GM12878 (cell line): Measurements from ENCODE around the gene COQ5.

Experiments
- KAT2A ChIP-seq: conservative IDR thresholded peaks from 2 replicates; pipeline ENCODE4 v1.6.1; 2011; ENCODE audit warnings: low read depth, low read length; ENCODE audit not compliant: control insufficient read depth
- MYC ChIP-seq: IDR thresholded peaks from 2 replicates; pipeline ENCODE4 v1.6.1; 2011; ENCODE audit warnings: mild to moderate bottlenecking, low read length, moderate library complexity, inconsistent platforms; ENCODE audit not compliant: insufficient read depth, insufficient replicate concordance, insufficient read length, severe bottlenecking
- NFIC ChIP-seq: IDR thresholded peaks from 2 replicates; pipeline ENCODE4 v1.6.1; 2012; ENCODE audit warnings: low read depth, mild to moderate bottlenecking, inconsistent platforms, low read length, moderate library complexity
- POLR2AphosphoS2 ChIP-seq: IDR thresholded peaks from 2 replicates; pipeline ENCODE4 v1.6.1; 2011; ENCODE audit warnings: low read depth, mild to moderate bottlenecking, low read length, improper control_type of control experiment, moderate library complexity
- RAD21 ChIP-seq: IDR thresholded peaks from 2 replicates; pipeline ENCODE4 v1.6.1; 2011; ENCODE audit warnings: mild to moderate bottlenecking, low read depth, low read length, moderate library complexity; ENCODE audit not compliant: insufficient read depth
- SIN3A ChIP-seq: IDR thresholded peaks from 2 replicates; pipeline ENCODE4 v1.6.1; 2012; ENCODE audit warnings: low read depth, low read length, improper control_type of control experiment
- TCF12 ChIP-seq: IDR thresholded peaks from 2 replicates; pipeline ENCODE4 v1.6.1; 2011; ENCODE audit warnings: low read depth, mild to moderate bottlenecking, low read length
- TF ChIP-seq, protein P1 (sequence below), 3 experiments: IDR thresholded peaks in 2 of 3; conservative IDR thresholded peaks in 1 of 3; 2 replicates each; pipeline ENCODE4 v1.5.1; 2011; ENCODE audit warnings: low read depth in 3 of 3, low read length in 3 of 3, mild to moderate bottlenecking in 3 of 3, control low read depth in 2 of 3, moderate library complexity in 2 of 3, inconsistent platforms in 1 of 3, mixed read lengths in 1 of 3; ENCODE audit not compliant: control insufficient read depth in 2 of 3, insufficient read depth in 1 of 3; ENCODE audit errors: extremely low read depth in 1 of 3

DNA sequence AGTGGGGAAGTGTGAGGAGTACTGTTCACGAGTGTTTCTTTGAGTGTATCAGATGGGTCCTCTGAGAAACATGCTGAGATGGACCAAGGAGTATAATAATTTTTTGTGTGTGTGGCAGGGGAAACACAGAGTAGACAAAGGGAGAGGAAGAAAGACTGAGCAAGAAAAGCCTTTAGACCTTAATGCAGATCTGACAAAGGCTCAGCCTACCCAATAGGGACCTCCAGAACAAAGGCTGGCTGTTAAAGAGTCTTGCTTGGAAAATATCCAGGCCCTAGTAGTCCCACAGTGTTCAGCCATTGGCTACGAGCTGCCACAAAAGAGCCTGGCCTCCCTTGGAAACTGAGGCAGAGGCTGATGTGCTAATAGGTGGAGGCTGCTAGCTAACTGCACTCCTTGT, 13.5 kb downstream of the COQ5 start:
- TF ChIP-seq POLR2AphosphoS2 (no peak), TCF12 (no peak), SIN3A (no peak), KAT2A (no peak), MYC (no peak), RAD21 (no peak), NFIC (no peak)
- TF ChIP-seq, protein P1, sequence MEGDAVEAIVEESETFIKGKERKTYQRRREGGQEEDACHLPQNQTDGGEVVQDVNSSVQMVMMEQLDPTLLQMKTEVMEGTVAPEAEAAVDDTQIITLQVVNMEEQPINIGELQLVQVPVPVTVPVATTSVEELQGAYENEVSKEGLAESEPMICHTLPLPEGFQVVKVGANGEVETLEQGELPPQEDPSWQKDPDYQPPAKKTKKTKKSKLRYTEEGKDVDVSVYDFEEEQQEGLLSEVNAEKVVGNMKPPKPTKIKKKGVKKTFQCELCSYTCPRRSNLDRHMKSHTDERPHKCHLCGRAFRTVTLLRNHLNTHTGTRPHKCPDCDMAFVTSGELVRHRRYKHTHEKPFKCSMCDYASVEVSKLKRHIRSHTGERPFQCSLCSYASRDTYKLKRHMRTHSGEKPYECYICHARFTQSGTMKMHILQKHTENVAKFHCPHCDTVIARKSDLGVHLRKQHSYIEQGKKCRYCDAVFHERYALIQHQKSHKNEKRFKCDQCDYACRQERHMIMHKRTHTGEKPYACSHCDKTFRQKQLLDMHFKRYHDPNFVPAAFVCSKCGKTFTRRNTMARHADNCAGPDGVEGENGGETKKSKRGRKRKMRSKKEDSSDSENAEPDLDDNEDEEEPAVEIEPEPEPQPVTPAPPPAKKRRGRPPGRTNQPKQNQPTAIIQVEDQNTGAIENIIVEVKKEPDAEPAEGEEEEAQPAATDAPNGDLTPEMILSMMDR (IDR thresholded peaks at IDR 0.05 in 2 of 3, conservative IDR thresholded peaks at IDR 0.05 in 1 of 3; ENCODE audit: control insufficient read depth in 2 of 3, extremely low read depth in 1 of 3, insufficient read depth in 1 of 3, low read depth in 3 of 3, low read length in 3 of 3) = no peak
